ENCODE measurements around the gene TYW5.

Gene TYW5

DNA sequence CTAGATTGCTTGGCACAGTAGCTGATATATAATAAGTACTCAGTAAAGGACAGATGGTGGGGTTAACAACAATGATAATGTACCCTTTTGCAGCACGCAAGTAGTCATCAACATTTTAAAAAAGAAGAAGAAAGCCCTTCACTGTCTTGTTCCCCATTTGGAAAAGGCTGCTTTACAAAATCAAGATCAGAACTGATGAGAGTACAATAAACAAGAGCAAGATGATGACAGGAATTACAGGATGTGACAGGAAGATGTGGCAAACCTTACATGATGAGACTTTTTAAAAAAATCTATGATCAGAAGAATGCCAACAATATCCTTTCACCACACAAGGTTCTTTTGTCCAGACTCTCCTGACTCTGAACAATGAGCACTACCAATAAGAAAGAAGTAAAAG, 9.1 kb downstream of the TYW5 start:
- no peak overlapping the region for H2AFZ ChIP-seq (ENCODE audit: low read depth, low read length, severe bottlenecking)
- H3K4me3 ChIP-seq (ENCODE audit: insufficient read depth, low read length, poor library complexity, severe bottlenecking) = no peak overlapping the region
- H3K9me2 ChIP-seq (replicated peaks; ENCODE audit: insufficient read depth, low read length) = no peaks in the 10 kb centered on the region
- H3K36me3 ChIP-seq (ENCODE audit: low read length) = peaks cover 19% of the 10 kb centered on the region; the same call in 1 of the 2 replicates
- H3K79me2 ChIP-seq (ENCODE audit: insufficient read depth, low read length) = 0 out of 2 replicates have a peak, but pooled peaks cover 7% of the 10 kb centered on the region
- no peaks in the 10 kb centered on the region for H3F3A ChIP-seq (ENCODE audit: insufficient read depth)
- TF ChIP-seq, protein P1, sequence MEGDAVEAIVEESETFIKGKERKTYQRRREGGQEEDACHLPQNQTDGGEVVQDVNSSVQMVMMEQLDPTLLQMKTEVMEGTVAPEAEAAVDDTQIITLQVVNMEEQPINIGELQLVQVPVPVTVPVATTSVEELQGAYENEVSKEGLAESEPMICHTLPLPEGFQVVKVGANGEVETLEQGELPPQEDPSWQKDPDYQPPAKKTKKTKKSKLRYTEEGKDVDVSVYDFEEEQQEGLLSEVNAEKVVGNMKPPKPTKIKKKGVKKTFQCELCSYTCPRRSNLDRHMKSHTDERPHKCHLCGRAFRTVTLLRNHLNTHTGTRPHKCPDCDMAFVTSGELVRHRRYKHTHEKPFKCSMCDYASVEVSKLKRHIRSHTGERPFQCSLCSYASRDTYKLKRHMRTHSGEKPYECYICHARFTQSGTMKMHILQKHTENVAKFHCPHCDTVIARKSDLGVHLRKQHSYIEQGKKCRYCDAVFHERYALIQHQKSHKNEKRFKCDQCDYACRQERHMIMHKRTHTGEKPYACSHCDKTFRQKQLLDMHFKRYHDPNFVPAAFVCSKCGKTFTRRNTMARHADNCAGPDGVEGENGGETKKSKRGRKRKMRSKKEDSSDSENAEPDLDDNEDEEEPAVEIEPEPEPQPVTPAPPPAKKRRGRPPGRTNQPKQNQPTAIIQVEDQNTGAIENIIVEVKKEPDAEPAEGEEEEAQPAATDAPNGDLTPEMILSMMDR (IDR thresholded peaks at IDR 0.05; ENCODE audit: insufficient read depth, low read length, poor library complexity, severe bottlenecking) = no peak
- TF ChIP-seq EZH2phosphoT487 (conservative IDR thresholded peaks at IDR 0.05; ENCODE audit: low read length) = no peak
- no peaks in the 10 kb centered on the region for H3K27me3 ChIP-seq (ENCODE audit: low read length)
- no peaks in the 10 kb centered on the region for H3K9me3 ChIP-seq (ENCODE audit: insufficient read depth, low read length)
- H3K4me2 ChIP-seq (ENCODE audit: low read depth, low read length, poor library complexity, severe bottlenecking) = no peak overlapping the region
- H3K9ac ChIP-seq (ENCODE audit: low read length) = no peak overlapping the region
- H4K20me1 ChIP-seq (ENCODE audit: low read depth, low read length) = no peaks in the 10 kb centered on the region
- no peak overlapping the region for H3K27ac ChIP-seq (ENCODE audit: low read depth, low read length)

- H3K36me3 ChIP-seq (ENCODE audit: low read length) = peaks cover 23% of the 10 kb centered on the region; the same call in 1 of the 2 replicates
- no peak overlapping the region for H2AFZ ChIP-seq (ENCODE audit: low read depth, low read length, severe bottlenecking)
Measured at GRCh38 chr2:199943373-199943772, 11.9 kb downstream of the TYW5 start.

DNA sequence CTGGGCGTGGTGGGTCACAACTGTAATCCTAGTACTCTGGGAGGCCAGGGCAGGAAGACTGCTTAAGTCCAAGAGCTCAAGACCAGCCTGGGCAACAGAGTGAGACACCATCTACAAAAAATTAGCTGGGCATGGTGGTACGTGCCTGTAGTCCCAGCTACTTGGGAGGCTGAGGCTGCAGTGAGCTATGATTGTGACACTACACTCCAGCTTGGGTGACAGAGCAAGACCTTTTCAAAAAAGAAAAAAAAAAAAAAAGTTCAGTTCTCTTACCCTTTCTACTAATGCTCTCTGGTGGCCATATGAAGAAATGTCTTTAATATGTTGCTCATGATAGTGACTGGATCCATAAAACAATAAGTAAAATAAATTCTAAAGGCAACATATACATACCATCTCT, 14.9 kb downstream of the TYW5 start:
- no peak overlapping the region for H2AFZ ChIP-seq (ENCODE audit: low read depth, low read length, severe bottlenecking)
- H3K4me2 ChIP-seq (ENCODE audit: low read depth, low read length, poor library complexity, severe bottlenecking) = no peak overlapping the region
- H3K36me3 ChIP-seq (ENCODE audit: low read length) = peaks cover 18% of the 10 kb centered on the region; the same call in 1 of the 2 replicates
- H3K79me2 ChIP-seq (ENCODE audit: insufficient read depth, low read length) = no peaks in the 10 kb centered on the region
- H3K27ac ChIP-seq (ENCODE audit: low read depth, low read length) = no peak overlapping the region
- H3K4me3 ChIP-seq (ENCODE audit: insufficient read depth, low read length, poor library complexity, severe bottlenecking) = no peak overlapping the region
- 0 out of 2 replicates have a peak, but pooled peaks cover 4% of the 10 kb centered on the region for H3F3A ChIP-seq (ENCODE audit: insufficient read depth)
- H3K27me3 ChIP-seq (ENCODE audit: low read length) = no peaks in the 10 kb centered on the region
- H3K9me2 ChIP-seq (replicated peaks; ENCODE audit: insufficient read depth, low read length) = no peaks in the 10 kb centered on the region
- H3K9me3 ChIP-seq (ENCODE audit: insufficient read depth, low read length) = no peaks in the 10 kb centered on the region
- no peak overlapping the region for H3K9ac ChIP-seq (ENCODE audit: low read length)
- TF ChIP-seq, protein P1 (IDR thresholded peaks at IDR 0.05; ENCODE audit: insufficient read depth, low read length, poor library complexity, severe bottlenecking) = peak; percentile 24
- TF ChIP-seq EZH2phosphoT487 (conservative IDR thresholded peaks at IDR 0.05; ENCODE audit: low read length) = no peak
- no peaks in the 10 kb centered on the region; the same call in 1 of the 2 replicates for H4K20me1 ChIP-seq (ENCODE audit: low read depth, low read length)

More at GRCh38 chr2:199943373-199943772, 11.9 kb downstream of the TYW5 start:
- 0 out of 2 replicates have a peak, but pooled peaks cover 4% of the 10 kb centered on the region for H3F3A ChIP-seq (ENCODE audit: insufficient read depth)
- H3K9ac ChIP-seq (ENCODE audit: low read length) = no peak overlapping the region
- no peak overlapping the region for H3K4me3 ChIP-seq (ENCODE audit: insufficient read depth, low read length, poor library complexity, severe bottlenecking)
- no peak overlapping the region for H3K27ac ChIP-seq (ENCODE audit: low read depth, low read length)
- H3K27me3 ChIP-seq (ENCODE audit: low read length) = no peaks in the 10 kb centered on the region
- no peak for TF ChIP-seq EZH2phosphoT487 (conservative IDR thresholded peaks at IDR 0.05; ENCODE audit: low read length)
- TF ChIP-seq, protein P1 (IDR thresholded peaks at IDR 0.05; ENCODE audit: insufficient read depth, low read length, poor library complexity, severe bottlenecking) = no peak
- no peaks in the 10 kb centered on the region for H3K9me3 ChIP-seq (ENCODE audit: insufficient read depth, low read length)
- no peaks in the 10 kb centered on the region for H3K9me2 ChIP-seq (replicated peaks; ENCODE audit: insufficient read depth, low read length)
- H4K20me1 ChIP-seq (ENCODE audit: low read depth, low read length) = no peaks in the 10 kb centered on the region
- no peak overlapping the region for H3K4me2 ChIP-seq (ENCODE audit: low read depth, low read length, poor library complexity, severe bottlenecking)
- H3K79me2 ChIP-seq (ENCODE audit: insufficient read depth, low read length) = no peaks in the 10 kb centered on the region

All from SU-DHL-6 (cell line).